NCI-H2029 (cell line): ENCODE results near the gene FCMR.
"Not testable (repeated sequence)": the region's sequence is repeated elsewhere in the genome, so short reads cannot be mapped to it uniquely, and the experiment has no call there.

Source experiments
- DNase-seq: peaks from one replicate; lab custom pipeline; 2025; lab: John Stamatoyannopoulos, UW

Gene FCMR

GRCh38 chr1:206949641-206950040 is 27.9 kb upstream of the FCMR start:
- DNase-seq = no peak

GRCh38 chr1:206949208-206949607 is 27.5 kb upstream of the FCMR start:
- DNase-seq = no peak

GRCh38 chr1:206947255-206947654 is 25.5 kb upstream of the FCMR start:
- no peak for DNase-seq

DNA sequence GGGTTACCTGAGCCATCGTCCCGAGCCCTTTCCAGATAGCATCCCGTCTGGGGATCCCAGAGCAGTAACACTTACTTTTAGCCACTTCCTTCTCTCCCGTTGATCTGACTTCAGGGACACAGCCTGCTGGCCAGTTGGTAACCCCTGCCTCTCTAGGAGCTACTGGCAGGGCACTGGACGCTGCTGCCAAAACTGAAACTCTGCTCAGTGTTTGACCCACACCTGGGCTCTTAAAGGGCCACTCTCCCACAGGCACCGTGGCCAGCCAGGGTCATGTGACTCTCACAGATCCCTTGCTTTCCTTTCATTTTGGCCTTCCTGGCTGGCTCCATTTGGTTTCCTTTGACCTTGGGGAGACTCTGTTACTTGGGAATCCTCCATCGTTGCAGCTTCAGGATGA is 24.5 kb upstream of the FCMR start, which contains the start of gene PIGR:
Gene PIGR, minus strand, starts transcription at position 206 of the 400 bp plus-strand sequence. CDS start 5,935 bp downstream, outside the sequence.
- DNase-seq = no peak

DNA sequence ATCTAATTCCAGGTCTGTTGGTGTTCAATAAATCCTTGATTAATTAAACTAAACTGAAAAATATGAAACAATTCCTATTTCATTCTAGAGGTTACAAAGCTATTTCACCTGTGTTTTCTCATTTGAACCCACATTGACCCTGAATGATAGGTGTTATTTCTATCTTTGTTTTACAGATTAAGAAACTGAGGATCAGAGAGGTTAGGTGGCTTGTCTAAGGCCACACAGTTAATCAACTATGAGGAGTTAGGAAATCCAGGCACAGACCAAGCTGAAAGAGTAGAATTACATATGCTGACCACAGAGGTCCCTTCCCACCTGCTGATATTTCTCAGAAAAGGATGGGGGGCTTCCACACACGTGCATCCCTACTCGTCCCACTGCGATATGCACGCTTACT is 24.0 kb upstream of the FCMR start:
- no peak for DNase-seq

DNA sequence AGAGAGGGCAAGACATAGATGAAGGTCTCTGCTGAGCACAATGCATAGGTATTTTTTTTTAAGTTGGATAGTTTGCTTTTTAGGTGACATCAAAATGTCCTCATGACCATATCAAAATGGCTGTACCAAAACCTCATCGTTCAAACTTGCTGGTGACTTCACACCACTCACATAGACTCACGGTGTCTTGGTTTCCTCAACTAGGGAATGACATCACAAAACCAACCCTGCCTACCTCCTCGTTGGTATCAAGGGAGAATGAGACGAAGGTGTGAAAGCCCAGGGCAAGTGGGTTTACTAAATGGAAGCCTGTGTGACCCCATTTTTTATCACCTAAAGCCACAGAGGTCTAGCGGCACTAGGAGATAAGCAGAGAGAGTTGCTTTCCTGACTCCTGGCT is 23.0 kb upstream of the FCMR start:
- DNase-seq = no peak

DNA sequence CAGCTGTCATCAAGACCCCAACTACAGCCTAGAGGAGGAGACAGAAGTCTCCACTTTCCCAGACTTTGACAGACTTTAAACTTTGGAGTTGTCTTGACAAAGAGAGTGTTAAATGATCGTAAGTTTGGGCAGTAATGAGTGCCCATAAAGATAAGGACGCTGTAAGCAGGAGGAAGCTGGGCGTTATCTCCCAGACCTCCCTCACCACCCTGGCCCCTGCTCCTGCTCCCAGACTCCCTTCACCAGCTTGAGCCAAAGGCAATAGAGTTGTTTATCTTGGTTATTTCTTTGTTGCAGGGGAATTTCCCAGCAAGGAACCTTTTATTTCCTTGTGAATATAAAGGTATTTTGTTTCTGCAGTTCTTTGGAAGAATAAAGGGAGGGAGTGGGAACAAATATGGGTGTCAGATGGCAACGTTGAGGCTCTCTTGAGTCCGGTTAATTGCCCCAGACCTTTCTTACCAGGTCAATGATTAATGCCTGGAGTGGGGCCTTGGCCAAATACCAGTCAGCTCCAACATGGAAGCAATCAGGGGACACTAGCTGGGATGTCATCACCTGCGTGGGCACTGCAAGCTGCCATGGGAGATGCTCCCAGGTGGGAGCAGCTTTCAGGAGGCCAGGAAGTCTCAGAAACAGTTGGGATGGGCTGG is 20.2 kb upstream of the FCMR start:
- no peak for DNase-seq

DNA sequence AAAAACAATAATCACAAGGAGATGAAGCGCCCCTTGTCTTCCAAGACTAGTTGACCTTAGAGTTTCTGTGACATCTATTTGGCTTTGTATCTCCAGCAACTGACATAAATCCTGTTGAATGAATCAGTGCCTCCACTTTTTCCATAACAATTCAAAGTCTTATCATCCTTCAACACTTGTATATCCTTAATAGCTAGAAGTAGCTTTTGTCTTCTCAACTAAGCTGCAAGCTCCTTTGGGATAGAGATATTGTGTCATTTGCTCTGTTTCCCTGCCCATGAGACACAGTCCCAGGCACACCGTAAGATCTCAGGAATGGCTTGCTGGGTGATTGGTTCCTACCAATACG is 18.8 kb upstream of the FCMR start:
- no peak for DNase-seq

DNA sequence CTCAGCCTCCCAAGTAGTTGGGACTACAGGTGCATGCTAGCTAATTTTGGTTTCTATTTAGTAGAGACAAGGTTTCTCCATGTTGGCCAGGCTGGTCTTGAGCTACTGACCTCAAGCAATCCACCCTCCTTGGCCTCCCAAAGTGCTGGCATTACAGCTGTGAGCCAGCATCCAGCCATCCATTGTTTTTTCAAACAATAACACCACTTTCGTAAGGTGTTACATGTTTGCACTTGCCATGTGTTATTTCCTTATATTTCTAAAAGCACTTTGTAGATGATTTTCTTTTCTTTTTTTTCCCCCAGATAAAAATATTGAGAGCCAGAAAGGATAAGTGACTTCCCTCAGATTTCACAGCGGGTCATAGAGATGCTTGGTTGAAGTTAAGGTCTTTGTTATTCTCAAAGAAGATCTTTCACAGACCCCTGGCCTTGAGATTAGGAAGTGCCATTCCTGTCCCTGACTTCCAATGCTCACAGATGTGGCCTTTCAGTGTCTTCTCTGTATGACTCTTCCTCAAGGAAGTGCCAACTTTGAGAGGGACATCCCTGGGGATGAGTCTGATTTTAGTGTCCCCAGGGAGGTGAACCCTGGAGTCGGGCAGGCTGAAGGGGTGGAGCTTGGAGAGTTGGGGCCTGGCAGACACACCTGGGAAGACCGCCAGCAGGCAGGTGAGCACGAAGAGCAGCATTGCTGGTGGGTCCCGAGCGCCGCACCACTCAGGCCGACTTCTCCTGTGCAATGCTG is 18.3 kb upstream of the FCMR start:
- no peak for DNase-seq

- DNase-seq = no peak
These were observed 17.4 kb upstream of the FCMR start for GRCh38 chr1:206939131-206939530.

- no peak for DNase-seq
These were observed 15.7 kb upstream of the FCMR start for GRCh38 chr1:206937425-206937824.

GRCh38 chr1:206935491-206936067 is 13.8 kb upstream of the FCMR start:
- DNase-seq = no peak

GRCh38 chr1:206933333-206933945 is 11.7 kb upstream of the FCMR start:
- DNase-seq = peak; percentile 22

GRCh38 chr1:206932177-206932576 is 10.4 kb upstream of the FCMR start:
- DNase-seq = no peak

GRCh38 chr1:206931709-206932108 is 10.0 kb upstream of the FCMR start:
- DNase-seq = no peak

- DNase-seq = no peak
These were observed 8.6 kb upstream of the FCMR start for GRCh38 chr1:206930210-206930798.

GRCh38 chr1:206929524-206929923 is 7.8 kb upstream of the FCMR start:
- DNase-seq = no peak

DNA sequence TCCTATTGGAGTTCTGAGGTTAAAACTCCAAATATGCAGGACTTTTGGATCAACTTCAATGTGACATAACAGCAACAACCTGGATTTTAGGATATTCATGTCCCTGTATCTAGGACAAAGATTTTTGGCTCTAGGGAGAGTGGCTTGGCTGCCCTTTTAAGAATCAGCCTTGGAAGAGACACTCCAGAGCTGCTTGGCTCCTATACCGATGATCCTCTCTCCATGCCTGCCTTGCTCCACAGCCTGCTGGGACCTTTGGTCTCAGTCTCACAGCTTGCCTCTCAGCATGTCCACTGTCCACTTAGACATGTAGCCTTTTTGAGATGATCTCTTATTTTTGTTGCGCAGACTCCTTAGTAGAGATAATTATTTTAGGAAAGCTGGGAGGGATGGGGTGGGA is 4.5 kb upstream of the FCMR start:
- DNase-seq = no peak

- no peak for DNase-seq
These were observed 3.5 kb upstream of the FCMR start for GRCh38 chr1:206925106-206925736.

GRCh38 chr1:206924592-206925105 is 2.9 kb upstream of the FCMR start:
- no peak for DNase-seq

DNA sequence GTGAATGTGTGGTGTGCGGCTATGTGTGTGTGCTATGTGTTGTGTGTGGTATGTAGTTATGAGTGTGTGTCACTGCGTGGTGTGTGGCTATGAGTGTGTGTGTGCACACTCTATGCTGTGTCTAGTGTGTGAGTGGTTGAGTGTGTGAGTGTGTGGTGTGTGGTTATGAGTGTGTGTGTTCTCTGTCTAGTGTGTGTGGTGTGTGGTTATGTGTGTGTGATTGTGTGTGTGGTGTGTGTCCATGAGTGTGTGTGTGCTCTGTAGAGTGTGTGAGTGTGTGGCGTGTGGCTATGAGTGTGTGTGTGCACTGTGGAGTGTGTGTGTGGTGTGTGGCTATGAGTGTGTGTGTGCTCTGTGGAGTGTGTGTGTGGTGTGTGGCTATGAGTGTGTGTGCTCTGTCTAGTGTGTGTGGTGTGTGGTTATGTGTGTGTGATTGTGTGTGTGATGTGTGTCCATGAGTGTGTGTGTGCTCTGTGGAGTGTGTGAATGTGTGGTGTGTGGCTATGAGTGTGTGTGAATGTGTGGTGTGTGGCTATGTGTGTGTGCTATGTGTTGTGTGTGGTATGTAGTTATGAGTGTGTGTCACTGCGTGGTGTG is 2.3 kb upstream of the FCMR start:
- DNase-seq = not testable (repeated sequence)
